ENCODE data around the gene SMIM13.
A peak's percentile ranks its signal among the peaks of the same experiment; 100 is the strongest.
"Not testable (repeated sequence)": the region's sequence is repeated elsewhere in the genome, so short reads cannot be mapped to it uniquely, and the experiment has no call there.

Gene SMIM13

DNA sequence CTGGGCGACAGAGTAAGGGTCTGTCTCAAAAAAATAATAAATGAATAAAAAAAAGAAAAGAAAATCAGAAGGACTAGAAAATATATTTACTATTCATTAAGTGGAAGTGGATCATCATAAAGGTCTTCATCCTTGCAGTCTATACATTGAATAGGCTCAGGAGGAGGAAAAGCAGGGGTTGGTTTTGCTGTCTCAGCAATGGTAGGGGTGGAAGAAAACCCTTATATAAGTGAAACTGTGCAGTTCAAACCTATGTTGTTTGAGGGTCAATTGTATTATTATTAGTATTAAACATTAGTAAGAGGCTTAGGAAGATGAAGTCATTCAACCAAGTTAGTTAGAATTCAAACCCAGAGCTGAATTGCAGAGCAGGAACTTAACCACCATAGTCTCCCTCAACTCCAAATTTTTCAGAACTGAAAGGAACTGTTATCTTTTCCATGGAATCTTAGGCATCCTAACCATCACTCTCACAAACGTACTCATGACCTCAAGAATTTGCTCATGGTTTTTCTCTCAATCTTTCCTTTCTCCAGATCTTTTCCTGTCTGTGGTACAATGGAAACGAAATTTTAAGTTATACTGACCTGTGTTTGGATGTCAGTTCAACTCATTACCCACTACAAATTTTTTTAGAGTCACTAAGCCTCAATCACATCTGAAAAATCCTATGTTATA, 7.7 kb upstream of the SMIM13 start:
- DNase-seq = no peak

DNA sequence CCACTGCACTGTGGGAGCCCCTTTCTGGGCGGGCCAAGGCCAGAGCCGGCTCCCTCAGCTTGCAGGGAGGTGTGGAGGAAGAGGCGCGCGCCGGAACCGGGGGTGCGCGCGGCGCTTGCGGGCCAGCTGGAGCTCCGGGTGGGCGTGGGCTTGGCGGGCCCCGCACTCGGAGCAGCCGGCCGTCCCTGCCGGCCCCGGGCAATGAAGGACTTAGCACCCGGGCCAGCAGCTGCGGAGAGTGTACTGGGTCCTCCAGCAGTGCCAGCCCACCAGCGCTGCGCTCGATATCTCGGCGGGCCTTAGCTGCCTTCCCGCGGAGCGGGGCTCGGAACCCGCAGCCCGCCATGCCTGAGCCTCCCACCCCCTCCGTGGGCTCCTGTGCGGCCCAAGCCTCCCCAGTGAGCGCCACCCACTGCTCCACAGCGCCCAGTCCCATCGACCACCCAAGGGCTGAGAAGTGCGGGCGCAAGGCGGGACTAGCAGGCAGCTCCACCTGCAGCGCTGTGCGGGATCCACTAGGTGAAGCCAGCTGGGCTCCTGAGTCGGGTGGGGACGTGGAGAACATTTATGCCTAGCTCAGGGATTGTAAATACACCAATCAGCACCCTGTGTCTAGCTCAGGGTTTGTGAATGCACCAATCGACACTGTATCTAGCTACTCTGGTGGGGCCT, 6.4 kb upstream of the SMIM13 start:
- DNase-seq = not testable (repeated sequence)

DNA sequence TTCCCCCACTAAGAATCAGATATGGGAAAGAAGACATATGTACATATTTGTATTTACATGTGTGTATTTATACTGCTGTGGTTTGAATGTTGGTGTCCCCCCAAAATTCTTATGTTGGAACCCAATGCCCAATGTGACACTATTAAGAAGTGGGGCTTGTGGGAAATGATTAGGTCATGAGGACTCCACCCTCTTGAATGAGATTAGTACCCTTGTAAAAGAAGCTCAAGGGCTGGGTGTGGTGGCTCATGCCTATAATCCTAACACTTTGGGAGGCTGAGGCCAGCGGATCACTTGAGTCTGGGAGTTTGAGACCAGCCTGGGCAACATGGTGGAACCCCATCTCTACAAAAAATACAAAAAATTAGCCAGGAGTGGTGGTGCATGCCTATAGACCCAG, 3.9 kb upstream of the SMIM13 start:
- no peak for DNase-seq

DNA sequence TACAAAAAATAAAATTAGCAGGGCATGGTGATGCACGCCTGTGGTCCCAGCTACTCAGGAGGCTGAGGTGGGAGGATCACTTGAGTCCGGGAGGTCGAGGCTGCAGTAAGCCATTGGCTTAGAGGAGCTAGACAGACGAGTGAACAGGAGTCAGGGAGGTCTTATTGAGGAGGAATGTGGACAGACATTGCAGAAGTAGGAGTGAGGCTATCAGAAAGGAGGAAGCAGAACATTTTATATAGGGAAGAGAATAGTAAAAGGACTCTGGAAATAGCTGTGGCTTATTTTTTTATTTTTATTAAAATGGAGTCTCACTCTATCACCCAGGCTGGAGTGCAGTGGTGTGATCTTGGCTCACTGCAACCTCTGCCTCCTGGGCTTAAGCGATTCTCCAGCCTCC, 2.5 kb upstream of the SMIM13 start:
- peak; percentile 54 for DNase-seq

DNA sequence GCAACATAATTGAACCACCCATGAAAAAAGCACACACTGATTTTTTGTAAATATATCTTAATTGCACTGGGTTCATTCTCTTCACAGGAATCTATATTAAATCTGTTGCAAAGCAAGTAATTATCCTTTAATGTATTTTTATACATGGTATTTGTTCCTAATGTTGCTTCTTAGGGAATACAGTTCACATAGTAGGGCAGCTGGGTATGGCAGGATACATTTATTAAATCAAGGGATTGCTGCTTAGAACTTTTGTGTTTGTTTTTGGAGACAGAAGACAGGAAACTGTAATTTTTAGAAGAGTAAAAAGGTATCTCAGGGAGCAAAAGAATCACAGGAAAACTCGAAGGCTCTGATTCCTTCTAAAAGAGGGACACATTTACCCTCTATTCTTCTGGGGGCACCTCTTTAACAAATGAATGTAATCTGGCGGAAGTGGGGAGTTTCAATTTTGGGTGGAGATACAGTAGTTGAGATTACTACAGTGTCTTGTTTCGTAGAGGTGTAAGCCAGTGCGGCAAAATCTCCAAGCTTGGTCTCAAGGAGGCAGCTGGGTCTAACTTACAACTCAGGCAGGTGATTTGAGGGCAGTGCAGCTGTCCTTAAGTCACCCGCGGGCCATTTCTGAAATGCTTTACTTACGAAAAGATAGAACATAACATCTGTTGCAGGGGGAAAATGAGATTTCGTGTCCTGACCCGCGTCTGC, 812 bp upstream of the SMIM13 start:
- DNase-seq = peak; percentile 37

DNA sequence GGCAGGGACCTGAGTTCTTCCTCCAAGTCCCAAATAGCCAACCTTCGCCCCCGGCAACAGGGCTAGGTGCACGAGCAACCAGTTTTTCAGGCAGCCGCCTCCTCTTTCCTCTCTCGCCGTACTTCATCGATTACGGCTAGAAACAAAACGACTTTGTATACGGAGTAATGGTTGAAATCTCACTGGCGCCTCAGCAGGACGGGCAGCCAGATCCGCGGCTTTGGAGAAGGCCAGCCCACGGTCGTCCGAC, 333 bp upstream of the SMIM13 start:
- DNase-seq = no peak

DNA sequence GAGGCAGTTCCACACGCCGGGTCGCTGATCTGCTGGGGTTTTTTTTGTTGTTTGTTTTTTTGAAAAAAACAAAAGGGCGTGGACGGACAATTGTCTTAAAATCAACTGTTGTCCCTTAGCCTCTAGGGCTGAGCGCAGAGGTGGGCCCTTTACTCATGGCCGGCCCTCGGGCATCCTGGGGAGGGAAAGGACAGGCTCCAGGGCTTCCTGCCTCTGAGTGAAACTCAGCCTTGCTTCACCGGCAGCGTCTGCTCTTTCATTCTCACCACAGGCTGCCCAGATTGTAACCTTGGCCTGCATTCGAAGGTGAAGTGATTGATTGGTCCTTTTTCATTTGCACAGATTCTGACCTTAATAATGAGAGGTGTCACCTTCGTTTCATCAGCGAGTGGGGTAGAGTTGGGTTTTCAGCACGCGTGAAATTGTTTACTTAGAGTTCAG, 797 bp downstream of the SMIM13 start:
- DNase-seq = peak; percentile 13

DNA sequence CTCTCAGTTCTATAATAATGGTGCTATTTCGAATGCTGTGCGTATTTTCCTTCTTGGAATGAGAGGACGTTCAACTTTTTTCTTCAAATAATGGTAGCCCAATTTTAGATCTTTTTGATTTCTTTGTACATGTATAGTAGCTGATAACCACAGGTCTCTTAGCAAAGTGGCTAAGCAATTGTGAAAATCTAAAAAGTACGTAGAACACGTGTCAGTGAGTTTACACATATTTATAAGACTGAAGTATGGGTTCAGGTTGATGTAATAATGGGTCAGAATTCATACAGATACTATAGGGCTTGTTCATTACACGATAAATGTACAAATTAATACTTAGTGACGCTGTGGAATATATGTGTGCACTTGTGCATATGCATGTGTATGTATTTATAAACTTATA, 1.3 kb downstream of the SMIM13 start:
- DNase-seq = no peak

DNA sequence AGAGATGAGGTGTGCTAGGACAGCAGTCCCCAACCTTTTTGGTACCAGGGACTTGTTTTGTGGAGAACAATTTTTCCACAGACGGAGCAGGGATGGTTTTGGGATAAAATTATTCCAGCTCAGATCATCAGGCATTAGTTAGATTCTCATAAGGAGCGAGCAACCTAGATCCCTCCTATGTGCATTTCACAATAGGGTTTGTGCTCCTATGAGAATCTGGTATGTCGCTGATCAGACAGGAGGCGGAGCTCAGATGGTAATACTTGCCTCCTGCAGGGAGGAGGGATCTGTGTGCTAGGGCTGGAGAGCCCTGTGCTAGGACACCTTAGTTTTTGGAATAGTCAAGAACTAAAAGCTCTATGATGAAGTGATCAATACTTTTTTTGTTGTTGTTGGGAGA, 2.5 kb downstream of the SMIM13 start:
- DNase-seq = peak; percentile 42

DNA sequence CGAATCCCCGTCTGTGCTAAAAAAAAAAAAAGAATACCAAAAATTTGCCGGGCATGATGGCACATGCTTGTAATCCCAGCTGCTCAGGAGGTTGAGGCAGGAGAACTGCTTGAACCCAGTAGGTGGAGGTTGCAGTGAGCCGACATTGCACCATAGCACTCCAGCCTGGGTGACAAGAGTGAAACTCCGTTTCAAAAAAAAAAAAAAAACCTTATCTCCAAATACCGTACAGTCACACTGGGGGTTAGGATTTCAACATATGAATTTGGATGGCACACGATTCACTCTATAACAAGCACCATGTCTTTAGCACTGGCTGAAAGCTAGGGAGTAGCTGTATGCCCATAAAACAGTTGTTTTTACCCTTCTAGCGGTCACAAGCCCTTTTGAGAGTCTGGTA, 3.8 kb downstream of the SMIM13 start:
- peak; percentile 72 for DNase-seq

DNA sequence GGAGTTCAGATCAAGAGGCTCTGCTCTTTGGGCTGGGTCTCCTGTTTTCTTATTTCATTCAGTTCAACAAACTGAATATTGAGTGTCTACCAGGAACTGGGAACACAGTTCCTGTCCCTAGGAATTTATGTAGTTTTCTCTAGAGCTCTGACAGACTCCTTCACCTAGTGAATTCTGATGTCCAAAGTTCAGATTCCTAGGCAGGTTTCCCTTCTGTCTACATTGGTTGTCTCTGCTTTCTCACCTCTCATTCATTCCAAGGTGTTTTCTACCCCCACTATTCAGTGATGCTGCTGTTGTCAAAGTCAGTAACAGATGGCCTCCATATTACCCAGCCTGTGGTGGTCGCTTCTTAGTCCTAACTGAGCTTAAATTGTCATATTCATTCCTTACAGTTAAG, 4.4 kb downstream of the SMIM13 start:
- no peak for DNase-seq

DNA sequence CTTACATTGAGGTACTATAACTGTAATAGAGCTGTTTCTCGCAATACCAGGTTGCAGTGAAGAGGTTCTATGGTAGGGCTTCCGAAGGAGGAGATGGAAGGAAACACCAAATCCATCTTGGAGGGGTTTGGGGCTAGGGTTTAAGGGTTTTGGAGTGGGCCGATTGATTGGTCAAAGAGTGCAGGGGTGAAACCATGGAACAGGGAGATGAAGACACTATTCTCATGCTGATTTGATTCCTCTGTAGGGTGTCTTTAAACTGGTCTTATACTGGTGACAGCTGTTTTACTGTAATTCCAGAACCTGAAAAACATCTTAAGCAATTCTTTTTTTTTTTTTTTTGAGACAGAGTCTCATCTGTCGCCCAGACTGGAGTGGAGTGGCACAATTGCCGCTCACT, 7.8 kb downstream of the SMIM13 start:
- no peak for DNase-seq

DNA sequence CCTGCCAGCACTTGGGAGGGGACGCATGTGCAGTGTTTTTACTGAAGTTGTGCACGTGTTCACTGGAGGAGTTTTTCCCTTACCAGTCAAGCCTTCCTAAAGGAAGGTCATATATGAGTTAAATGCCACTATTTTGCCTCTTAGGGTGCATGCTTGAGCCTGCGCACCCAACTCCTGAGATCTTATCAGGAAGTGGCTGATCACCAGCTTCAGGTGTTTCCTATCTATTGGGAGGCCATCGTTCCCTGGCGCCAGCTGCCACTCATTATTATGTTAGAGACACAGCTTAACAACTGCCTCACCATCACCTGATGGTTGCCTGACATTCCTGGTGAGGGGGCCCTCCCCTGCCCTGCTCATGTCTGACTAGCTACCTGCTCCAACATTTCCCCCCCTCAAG, 9.4 kb downstream of the SMIM13 start:
- no peak for DNase-seq

DNA sequence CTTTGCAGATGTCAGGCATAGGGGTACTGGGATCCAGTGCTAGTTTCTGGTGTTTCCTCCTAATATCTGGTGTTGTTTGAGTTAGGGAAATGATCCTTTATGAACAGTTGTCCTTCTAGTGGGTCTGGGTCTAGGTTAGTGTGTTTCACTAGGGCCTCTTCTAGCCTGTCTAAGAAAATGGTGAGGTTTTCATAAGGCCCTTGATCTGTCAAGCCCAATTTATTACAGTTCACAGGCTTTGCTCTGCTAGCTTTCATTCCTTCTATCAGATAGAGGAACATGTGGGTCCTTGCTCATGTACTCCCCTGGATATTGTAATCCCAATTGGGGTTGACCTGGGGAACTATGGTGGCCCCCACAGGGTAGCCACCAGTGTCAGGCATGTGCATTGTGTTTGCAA, 15.1 kb downstream of the SMIM13 start:
- DNase-seq = no peak

DNA sequence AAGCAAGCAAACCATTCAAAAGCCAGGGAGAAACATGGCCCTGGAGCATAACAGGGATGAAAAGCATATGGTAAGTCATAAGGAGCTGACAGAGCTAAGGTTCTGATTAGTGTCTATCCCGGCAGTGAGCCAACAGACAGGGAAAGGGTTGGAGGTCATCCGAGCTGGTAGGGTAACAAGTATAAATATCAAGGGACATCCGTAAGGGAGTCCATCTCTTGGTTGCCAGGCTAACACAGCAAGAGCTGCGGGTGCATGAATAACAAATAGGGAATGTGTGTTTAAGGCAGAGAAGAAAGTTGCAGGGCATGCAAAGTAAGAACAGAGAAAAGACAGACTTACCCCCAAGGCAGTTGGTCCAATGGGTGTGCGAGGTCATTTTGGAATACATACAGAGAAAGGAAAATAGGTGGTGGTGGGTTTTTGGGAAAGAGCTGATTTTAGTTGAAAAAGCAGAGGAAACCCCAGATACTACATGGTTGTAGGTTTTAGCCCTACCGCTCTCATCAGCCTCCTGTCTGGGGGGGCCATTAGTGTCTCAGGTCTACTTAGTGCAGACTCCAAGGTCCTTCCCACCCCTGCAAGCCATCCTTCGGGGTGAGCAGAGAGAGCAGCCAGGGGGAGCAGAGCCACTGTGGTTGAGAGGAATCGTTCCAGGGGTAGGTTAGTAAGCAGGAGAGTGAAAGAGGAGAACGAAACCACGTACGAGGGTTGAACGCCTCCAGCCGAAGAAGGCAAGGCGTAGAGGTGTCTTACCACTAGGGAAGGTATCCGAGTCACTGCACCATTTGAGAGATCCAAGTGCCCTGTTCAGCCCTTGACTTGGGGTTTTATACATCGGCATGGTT, 17.5 kb downstream of the SMIM13 start, which contains the start of gene ERVFRD-1:
Gene ERVFRD-1, minus strand, starts transcription at position 805 of the 848 bp plus-strand sequence. CDS start 6,415 bp downstream, outside the sequence.
- DNase-seq = no peak

DNA sequence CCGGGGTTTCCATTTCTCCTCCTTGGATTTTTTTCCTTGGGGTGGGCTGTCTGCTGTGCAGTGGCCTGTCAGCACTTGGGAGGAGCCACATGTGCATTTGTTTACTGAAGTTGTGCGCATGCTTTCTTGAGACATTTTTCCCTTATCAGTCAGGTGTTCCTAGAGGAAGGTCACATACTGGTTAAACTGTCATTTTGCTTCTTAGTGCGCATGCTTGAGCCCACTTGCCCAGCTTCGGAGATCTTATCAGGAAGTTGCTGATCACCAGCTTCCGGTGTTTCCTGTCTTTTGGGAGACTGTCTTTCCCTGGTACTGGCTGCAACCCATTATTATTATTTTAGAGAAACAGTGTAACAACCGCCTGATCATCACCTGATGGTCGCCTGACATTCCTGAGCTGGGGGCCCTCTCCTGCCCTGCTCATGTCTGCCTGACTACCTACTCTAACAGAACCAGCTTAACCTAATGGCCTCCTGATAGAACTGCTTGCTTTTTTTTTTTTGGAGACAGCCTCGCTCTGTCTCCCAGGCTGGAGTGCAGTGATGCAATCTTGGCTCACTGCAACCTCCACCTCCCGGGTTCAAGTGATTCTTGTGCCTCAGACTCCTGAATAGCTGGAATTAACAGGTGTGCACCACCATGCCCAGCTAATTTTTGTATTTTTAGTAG, 18.3 kb downstream of the SMIM13 start:
- peak; percentile 48 for DNase-seq

DNA sequence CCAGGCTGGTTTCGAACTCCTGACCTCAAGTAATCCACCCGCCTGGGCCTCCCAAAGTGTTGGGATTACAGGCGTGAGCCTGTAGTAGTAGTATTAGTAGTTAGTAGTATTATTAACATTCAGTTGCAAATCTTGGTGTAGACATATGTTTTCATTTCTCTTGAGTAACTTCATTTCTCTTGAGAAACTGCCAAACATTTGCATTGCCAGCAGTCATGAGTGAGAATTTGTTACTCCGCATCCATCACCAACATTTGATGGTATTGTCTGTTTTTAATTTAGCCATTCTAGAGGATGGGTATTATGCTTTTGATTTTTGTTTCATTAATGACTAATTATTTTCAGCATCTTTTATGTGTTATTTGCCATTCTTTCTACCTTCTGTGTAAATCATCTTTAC, 19.4 kb downstream of the SMIM13 start:
- no peak for DNase-seq

DNA sequence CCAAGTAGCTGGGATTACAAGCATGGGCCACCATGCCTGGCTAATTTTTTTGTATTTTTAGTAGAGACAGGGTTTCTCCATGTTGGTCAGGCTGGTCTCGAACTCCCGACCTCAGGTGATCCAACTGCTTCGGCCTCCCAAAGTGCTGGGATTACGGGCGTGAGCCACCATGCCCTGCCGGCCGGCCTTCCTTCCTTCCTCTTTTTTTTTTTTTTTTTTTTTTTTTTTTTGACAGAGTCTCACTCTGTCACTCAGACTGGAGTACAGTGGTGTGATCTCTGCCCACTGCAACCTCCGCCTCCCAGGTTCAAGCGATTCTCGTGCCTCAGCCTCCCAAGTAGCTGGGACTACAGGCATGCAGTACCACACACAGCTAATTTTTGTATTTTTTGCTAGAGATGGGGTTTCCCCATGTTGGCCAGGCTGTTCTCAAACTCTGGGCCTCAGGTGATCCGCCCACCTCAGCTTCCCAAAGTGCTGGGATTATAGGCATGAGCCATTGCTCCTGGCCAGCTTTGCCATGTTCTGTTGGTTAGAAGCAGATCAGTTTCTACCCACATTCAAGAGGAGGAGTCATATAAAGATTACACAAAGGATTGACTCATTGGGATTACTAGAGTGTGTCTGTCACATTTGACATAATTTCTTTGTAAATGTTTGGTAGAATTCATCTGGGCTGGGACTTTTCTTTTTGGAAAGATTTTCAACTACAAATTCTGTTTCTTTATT, 22.3 kb downstream of the SMIM13 start:
- DNase-seq = peak; percentile 45

DNA sequence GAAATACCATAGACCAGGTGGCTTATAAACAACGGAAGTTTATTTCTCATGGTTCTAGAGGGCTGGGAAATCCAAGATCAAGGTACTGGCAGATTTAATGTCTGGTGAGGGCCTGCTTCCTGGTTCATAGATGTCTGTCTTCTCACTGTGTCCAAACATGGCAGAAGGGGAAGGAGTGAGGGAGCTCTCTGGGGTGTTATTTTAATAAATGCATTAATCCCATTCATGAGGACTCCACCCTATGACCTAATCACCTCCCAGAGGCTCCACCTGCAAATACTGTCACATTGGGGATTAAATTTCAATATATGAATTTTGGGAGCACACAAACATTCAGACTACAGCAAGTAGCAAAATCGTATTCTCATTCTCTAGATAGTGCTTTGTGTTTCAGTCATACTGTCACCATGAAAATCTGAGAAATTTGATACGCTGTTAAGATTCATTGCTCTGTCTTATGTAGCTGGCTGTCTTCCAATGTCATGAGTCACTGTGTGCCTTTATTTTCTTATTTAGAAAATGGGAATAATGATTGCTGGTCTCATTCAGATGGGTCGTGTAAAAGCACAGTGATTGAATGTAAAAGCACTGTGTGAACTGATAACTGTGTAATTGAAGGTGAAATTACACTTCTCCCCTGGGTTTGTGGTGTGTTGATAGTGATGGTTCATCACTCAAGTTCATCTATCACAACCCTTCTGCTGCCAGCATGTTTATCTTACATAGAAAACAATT, 26.8 kb downstream of the SMIM13 start:
- DNase-seq = no peak

DNA sequence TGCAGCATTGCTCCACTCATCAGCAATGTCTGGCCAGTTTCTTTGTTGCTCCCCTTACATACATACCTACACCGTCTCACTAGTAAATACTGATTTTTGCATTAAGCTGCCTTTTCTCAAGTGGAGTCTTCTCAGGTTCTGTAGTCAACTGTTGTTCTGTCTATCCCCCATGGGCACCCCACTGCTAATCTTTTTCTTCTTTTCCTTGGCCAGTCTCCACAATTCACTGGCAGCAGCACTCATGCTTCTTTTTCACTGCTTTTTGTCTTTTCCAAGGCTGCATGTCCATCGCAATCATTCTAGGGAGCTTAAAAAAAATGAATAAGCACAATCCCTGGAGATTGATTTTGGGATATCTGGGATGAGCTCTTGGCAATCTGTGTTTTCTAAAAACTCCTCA, 28.2 kb downstream of the SMIM13 start:
- DNase-seq = no peak

DNA sequence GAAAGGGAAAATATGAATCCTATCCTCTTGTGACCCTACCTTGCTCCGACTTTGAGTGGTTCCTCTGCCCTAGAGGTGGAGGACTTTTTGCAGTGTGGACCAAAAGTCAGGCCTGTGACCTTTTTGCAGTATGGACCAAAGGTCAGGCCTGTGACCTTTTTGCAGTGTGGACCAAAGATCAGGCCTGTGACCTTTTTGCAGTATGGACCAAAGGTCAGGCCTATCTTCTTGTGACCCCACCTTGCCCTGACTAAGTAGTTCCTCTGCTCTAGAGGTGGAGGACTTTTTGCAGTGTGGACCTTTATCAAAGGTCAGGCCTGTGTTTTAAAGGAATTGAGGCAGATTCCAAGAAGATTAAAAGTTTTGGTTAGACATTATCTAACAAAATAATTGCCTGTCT, 28.7 kb downstream of the SMIM13 start:
- no peak for DNase-seq
